ENCODE measurements around the gene ADAM12. TPM values are rescaled to one million over a fixed set of nuclear protein-coding genes. Genes with fewer than 3 reads are reported as not detected.

ADAM12 gene
- total RNA-seq, 2 donors from 2014 or later: 0.46 TPM; not detected in 1

DNA sequence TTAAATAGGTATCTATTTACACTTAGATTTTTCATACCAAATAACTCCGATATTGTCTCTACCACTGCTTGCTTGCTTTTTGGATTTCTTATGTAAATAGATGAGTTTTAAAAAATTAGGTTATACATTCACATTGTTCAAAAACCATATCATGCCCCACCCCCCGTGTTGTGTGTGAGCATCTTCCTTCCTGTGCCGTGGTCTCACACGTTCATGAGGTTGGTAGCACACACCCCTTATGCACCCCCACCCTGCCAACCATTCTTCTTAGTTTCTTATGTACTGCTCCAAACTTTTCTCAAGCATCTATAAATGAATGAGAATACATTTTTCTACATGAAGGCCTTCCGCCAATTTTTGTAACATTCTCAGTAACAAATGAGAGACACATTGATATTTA lies 376.3 kb downstream of the ADAM12 start:
- H3K27ac ChIP-seq (ENCODE audit: low read depth, low read length): no peak overlapping the region
- TF ChIP-seq, protein P1, sequence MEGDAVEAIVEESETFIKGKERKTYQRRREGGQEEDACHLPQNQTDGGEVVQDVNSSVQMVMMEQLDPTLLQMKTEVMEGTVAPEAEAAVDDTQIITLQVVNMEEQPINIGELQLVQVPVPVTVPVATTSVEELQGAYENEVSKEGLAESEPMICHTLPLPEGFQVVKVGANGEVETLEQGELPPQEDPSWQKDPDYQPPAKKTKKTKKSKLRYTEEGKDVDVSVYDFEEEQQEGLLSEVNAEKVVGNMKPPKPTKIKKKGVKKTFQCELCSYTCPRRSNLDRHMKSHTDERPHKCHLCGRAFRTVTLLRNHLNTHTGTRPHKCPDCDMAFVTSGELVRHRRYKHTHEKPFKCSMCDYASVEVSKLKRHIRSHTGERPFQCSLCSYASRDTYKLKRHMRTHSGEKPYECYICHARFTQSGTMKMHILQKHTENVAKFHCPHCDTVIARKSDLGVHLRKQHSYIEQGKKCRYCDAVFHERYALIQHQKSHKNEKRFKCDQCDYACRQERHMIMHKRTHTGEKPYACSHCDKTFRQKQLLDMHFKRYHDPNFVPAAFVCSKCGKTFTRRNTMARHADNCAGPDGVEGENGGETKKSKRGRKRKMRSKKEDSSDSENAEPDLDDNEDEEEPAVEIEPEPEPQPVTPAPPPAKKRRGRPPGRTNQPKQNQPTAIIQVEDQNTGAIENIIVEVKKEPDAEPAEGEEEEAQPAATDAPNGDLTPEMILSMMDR (conservative IDR thresholded peaks at IDR 0.05): no peak
- no peaks in the 10 kb centered on the region for H3K9me3 ChIP-seq (ENCODE audit: control insufficient read depth, low read length)
- H3K36me3 ChIP-seq (ENCODE audit: control insufficient read depth, insufficient read depth, low read length): no peaks in the 10 kb centered on the region
- Mint-ChIP-seq H3K27me3 (ENCODE audit: insufficient read depth) (no peaks in the 10 kb centered on the region), H3K9me3 (no peaks in the 10 kb centered on the region), H3K36me3 (ENCODE audit: low read depth) (no peaks in the 10 kb centered on the region), H3K27ac (no peak overlapping the region), H3K4me3 (no peak overlapping the region), H3K4me1 (peaks cover 9% of the 10 kb centered on the region)
- no peak overlapping the region for H3K9ac ChIP-seq (ENCODE audit: extremely low read depth, low read length, poor library complexity, severe bottlenecking)
- no peak for DNase-seq
- no peak overlapping the region for H3K4me3 ChIP-seq (ENCODE audit: low read length)
- no peaks in the 10 kb centered on the region for H3K27me3 ChIP-seq (ENCODE audit: control insufficient read depth, insufficient read depth, low read length, poor library complexity, severe bottlenecking)
- peaks cover 7% of the 10 kb centered on the region for H3K4me1 ChIP-seq (ENCODE audit: control insufficient read depth, insufficient read depth, low read length)
- 98% methylated on average over 4 of the region's 5 CpGs; no CpG with 5 or more reads in 1 of the 2 experiments for WGBS, 2 experiments (ENCODE audit: insufficient coverage in 1 of 2, insufficient read length in 1 of 2)

DNA sequence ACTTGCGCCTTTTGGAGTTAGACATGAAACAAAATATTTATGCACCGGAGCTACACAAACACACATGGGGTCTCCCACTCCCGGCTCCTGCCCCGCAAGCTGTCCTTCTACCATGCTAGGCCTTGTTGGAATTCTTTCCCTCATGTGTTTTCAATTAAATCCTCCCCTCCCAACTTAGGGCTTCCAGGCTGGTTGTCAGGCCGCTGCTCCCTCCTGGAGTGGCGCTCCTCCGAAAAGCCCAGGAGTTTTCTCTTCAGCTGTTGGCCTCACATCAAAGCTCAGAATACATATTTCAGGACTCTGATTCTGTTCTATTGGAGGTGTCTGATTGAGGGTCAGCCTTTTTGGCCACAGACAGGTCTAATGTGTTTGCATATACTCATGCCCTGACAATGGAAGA lies 378.6 kb downstream of the ADAM12 start:
- Histone ChIP-seq H3K9me3 (ENCODE audit: control insufficient read depth, low read length) (no peaks in the 10 kb centered on the region), H3K27ac (ENCODE audit: low read depth, low read length) (peak overlapping the region; percentile 21), H3K9ac (ENCODE audit: extremely low read depth, low read length, poor library complexity, severe bottlenecking) (no peak overlapping the region), H3K27me3 (ENCODE audit: control insufficient read depth, insufficient read depth, low read length, poor library complexity, severe bottlenecking) (no peaks in the 10 kb centered on the region), H3K4me3 (ENCODE audit: low read length) (no peak overlapping the region), H3K36me3 (ENCODE audit: control insufficient read depth, insufficient read depth, low read length) (no peaks in the 10 kb centered on the region), H3K4me1 (ENCODE audit: control insufficient read depth, insufficient read depth, low read length) (peaks cover 7% of the 10 kb centered on the region)
- Mint-ChIP-seq H3K36me3 (ENCODE audit: low read depth) (no peaks in the 10 kb centered on the region), H3K9me3 (no peaks in the 10 kb centered on the region), H3K4me3 (no peak overlapping the region), H3K4me1 (peaks cover 9% of the 10 kb centered on the region), H3K27ac (no peak overlapping the region), H3K27me3 (ENCODE audit: insufficient read depth) (no peaks in the 10 kb centered on the region)
- no peak for DNase-seq
- TF ChIP-seq, protein P1 (conservative IDR thresholded peaks at IDR 0.05): no peak
- 94 to 96% methylated on average over 4 to 7 of the region's 7 CpGs for WGBS, 2 experiments (ENCODE audit: insufficient coverage in 1 of 2, insufficient read length in 1 of 2)

DNA sequence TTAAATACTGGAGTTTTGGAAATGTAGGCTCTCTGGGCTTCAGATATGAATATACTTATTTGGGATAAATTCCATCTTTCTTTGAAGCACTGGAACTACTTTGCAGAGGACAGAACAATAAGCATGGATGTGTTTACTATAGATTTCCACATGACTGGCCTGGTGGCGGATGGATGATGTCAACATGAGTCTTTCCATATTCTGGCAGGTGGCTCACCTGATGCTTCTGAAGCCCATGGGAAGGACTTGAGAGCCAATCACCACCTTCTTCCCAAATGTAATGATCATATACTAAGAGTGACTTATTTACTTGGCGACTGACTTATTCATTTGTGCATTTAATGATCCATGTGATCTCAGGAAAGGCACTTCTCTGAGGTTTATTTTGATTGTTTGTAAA lies 381.4 kb downstream of the ADAM12 start:
- H3K4me3 ChIP-seq (ENCODE audit: low read length): no peak overlapping the region
- Mint-ChIP-seq H3K36me3 (ENCODE audit: low read depth) (no peaks in the 10 kb centered on the region), H3K4me1 (no peaks in the 10 kb centered on the region), H3K27ac (no peak overlapping the region), H3K4me3 (no peak overlapping the region), H3K27me3 (ENCODE audit: insufficient read depth) (no peaks in the 10 kb centered on the region), H3K9me3 (no peaks in the 10 kb centered on the region)
- DNase-seq: no peak
- H3K4me1 ChIP-seq (ENCODE audit: control insufficient read depth, insufficient read depth, low read length): no peaks in the 10 kb centered on the region
- H3K9me3 ChIP-seq (ENCODE audit: control insufficient read depth, low read length): no peaks in the 10 kb centered on the region
- no peaks in the 10 kb centered on the region for H3K27me3 ChIP-seq (ENCODE audit: control insufficient read depth, insufficient read depth, low read length, poor library complexity, severe bottlenecking)
- 92 to 100% methylated on average over 1 to 2 of the region's 2 CpGs for WGBS, 2 experiments (ENCODE audit: insufficient coverage in 1 of 2, insufficient read length in 1 of 2)
- H3K36me3 ChIP-seq (ENCODE audit: control insufficient read depth, insufficient read depth, low read length): no peaks in the 10 kb centered on the region
- H3K9ac ChIP-seq (ENCODE audit: extremely low read depth, low read length, poor library complexity, severe bottlenecking): no peak overlapping the region
- TF ChIP-seq, protein P1 (conservative IDR thresholded peaks at IDR 0.05): no peak
- no peak overlapping the region for H3K27ac ChIP-seq (ENCODE audit: low read depth, low read length)

Data from endodermal cell (in vitro differentiated cells).